HG02943 (cell line): ENCODE data around the gene FSD2.
"Not testable (repeated sequence)": the region's sequence is repeated elsewhere in the genome, so short reads cannot be mapped to it uniquely, and the experiment has no call there.

Experiments used
- ATAC-seq: cut with Tn5 transposase; IDR thresholded peaks from one replicate; pipeline ENCODE4 v1.9.1; 2021; ENCODE audit warnings: mild to moderate bottlenecking, low read depth, moderate library complexity; ENCODE audit not compliant: unreplicated experiment

Gene FSD2

GRCh38 chr15:82748315-82748714 is 57.6 kb downstream of the FSD2 start:
- no peak for ATAC-seq

- no peak for ATAC-seq
Observed at GRCh38 chr15:82743810-82744209, 62.1 kb downstream of the FSD2 start.

DNA sequence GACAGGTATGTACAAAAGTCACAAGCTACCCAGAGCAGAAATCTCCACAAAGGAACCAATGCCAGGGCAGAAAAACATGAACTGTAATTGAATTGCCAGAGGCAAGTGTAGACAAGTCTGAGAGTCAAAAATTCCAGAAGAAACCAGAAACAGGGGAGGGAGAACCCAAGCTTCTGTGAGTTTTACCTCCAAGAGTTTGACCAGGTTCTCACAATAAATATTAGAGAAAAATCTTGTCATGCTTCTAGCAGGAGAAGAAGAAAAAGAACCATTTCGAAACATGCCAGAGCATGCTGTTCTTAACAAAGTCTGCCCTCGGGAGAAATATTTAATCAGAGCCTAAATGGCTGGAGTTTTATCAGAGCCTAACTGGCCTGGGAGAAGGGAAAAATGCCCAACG is 63.7 kb downstream of the FSD2 start:
- ATAC-seq = no peak

DNA sequence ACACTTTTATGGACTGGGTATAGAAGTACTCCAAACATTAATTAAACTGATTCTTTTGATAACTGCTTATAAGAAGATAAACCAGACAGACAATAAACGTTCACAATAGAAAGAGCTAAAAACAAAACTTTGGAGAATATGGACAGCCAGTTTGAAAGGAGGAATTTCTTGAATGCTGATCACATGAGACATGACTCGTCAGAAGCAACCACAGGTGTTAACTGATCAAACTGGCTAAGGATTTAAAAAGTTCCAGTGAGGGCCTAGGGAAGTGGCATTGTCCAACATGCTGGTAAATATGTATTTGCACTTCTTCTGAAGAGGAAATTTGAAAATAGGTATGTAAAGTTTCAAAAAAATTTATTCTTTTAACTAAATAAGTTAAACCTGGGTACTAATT is 66.8 kb downstream of the FSD2 start:
- no peak for ATAC-seq

DNA sequence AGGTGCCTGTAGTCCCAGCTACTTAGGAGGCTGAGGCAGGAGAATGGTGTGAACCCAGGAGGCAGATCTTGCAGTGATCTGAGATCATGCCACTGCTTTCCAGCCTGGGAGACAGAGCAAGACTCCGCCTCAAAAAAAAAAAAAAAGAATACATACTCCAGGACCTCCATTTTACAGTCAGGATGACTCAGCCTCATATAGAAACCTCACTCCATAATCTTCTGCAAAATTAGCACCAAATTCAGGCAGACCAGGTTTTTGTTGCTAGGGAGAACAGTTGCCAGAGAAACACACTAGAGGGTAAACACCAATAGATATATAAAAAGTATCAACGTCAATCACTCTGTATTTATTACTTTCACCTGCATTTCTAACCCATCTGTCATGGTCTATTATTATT is 67.9 kb downstream of the FSD2 start:
- ATAC-seq = no peak

GRCh38 chr15:82731527-82731926 is 74.3 kb downstream of the FSD2 start:
- ATAC-seq = no peak

GRCh38 chr15:82730022-82730530 is 75.8 kb downstream of the FSD2 start:
- ATAC-seq = no peak

DNA sequence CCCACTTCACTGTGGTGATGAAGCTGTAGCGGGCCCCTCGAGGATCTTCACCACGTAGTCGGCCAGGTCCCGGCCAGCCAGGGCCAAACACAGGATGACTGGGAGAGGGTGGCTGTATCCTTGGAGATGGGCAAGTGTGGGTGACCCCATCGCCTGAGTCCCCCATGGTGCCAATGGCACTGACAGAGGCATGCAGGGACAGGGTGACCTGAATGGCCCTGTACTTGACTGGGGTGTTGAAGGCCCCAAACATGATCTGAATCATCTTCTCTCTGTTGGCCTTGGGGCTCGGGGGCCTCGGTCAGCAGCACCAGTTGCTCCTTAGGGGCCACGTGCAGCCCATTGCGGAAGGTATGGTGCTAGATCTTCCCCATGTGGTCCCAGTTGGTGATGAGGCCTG is 79.1 kb downstream of the FSD2 start:
- no peak for ATAC-seq

GRCh38 chr15:82715003-82715402 is 90.9 kb downstream of the FSD2 start:
- ATAC-seq = no peak

- ATAC-seq = no peak
Observed at GRCh38 chr15:82714016-82714415, 91.9 kb downstream of the FSD2 start.

DNA sequence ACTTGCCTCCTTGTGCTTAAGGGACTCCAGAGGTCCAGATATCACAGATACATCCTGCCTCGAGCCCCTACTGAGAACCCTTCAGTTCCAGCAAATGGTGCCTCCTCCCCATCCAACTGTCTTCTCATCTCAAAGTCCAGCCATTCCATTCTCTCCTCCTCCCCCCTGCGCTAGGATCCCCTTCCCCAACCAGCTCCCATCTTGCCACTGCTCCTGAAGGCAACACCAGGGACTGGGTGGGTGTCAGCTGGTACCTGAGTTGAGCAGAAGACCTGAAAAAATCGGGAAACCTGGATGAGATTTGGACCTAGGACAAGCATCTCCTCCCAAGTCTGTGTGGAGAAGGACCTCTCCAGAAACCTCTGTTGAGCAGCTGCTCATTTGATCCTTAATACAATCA is 93.8 kb downstream of the FSD2 start:
- no peak for ATAC-seq

DNA sequence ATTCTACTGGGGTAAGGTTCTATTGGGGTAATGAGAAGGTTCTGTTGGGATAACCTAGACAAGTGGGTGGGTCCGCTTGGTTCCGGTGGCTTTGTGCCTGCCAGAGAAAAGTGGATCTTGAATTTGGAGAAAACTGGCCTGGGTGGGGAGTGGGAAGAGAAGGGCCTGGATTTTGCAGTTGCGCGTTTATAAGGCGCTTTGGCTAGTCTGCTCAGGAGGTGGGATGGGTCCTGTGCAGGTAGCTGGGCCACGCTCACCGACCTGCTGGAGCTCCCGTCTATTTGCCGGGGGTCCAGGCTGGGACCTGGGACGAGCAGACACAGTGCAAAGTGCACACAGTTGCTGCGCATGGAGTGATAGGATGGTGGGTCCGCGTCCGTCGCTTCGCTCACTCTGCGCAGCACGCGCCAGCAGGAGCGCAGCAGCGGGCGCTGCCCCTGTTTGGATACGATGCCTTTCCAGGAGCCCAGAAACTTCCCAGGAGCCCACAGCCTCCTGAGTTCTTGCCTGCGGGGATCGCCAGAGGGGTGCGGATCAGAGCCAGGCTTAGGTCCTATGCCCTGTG is 94.9 kb downstream of the FSD2 start:
- no peak for ATAC-seq

GRCh38 chr15:82710208-82710555 is 95.7 kb downstream of the FSD2 start:
- no peak for ATAC-seq

DNA sequence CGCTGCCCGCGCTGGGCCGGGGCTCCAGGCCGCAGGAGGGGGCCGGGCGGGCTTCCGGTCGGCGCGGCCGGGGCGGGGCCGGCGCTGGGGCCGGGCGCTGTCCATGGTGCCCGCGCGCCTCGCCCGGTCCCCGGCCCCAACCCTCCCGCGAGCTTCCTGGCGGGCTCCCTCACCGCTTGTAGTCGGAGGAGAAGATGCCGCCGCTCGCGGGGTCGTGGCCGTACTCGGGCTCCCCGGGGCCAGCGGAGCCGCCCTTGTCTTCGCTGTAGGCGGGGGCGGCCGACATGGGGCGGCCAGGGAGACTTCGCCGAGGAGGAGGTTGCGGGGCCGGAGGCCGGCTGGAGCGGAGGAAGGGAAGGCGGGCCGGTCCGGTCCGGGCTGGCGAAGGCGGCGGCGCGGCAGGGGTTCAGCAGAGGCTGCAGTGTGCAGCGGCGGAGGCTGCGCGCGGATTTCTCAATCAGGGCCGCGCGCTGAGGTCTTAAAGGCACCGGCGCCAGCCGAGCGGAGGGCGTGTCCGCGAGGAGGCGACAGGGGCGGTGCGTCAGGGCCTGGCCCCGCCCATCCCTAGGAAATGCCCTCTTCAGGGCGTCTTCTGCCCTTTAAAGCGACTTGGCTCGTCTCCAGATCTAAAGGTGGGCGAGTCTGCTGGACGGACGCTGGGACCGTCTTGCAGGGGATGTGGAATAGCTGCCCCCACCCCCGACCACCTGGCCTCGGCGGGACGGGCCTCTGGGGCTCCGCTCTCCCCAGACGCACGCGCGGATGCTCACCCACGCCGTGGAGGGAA is 96.3 kb downstream of the FSD2 start, which contains the start of gene AP3B2:
AP3B2 (minus strand) TSS at position 455 of the 787 bp plus-strand sequence; CDS start at position 286, 169 bp downstream.
- peak; percentile 86 for ATAC-seq

- ATAC-seq = no peak
Observed at GRCh38 chr15:82709081-82709420, 96.8 kb downstream of the FSD2 start.

GRCh38 chr15:82705856-82706255 is 100.0 kb downstream of the FSD2 start:
- not testable (repeated sequence) for ATAC-seq
